Left lobe of liver (tissue), 2 donors: Measurements from ENCODE around the gene ZPR1. TPM values are rescaled to one million over a fixed set of nuclear protein-coding genes. Genes with fewer than 3 reads are reported as not detected.
A peak's percentile ranks its signal among the peaks of the same experiment; 100 is the strongest.

ENCODE experiments used
- ATAC-seq: fragments of 200-7000 bp; cut with Tn5 transposase; one replicate; pipeline ENCODE4 v1.9.1; 2020; ENCODE audit warnings: mild to moderate bottlenecking, moderate library complexity
- DNase-seq: peaks from one replicate; pipeline ENCODE4 v3.0.0-alpha.2; 2020; ENCODE audit warnings: low spot score
- total RNA-seq: library from RNA; stranded (reverse); gene quantifications from one replicate; pipeline ENCODE4 v1.2.1, GENCODE V29; 2021
- donor health status: DM: no; HTN: no; CAD: no; lungs with moderate emphysema.
- donor health status: DM: no; HTN: yes; CAD: no.

ZPR1 gene
- total RNA-seq, 1 donor from 2014 or later: 53.4 TPM

DNA sequence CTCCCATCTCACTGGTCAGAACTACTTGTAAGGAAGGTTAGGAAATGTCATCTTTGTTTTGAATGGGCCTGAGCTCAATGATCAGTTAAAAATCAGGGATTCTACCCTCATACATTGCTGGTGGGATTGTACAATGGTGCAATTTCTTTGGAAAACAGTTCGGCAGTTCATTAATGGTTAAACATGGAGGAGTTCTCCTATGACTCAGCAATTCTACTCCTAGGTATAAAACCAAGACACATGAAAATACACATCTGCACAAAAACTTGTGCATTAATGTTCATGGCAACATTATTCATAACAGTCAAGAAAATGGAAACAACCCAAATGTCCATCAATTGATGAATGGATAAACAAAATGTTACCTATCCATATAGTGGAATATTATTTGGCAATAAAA, 8.7 kb upstream of the ZPR1 start:
- DNase-seq (no peak), ATAC-seq (no peak)

DNA sequence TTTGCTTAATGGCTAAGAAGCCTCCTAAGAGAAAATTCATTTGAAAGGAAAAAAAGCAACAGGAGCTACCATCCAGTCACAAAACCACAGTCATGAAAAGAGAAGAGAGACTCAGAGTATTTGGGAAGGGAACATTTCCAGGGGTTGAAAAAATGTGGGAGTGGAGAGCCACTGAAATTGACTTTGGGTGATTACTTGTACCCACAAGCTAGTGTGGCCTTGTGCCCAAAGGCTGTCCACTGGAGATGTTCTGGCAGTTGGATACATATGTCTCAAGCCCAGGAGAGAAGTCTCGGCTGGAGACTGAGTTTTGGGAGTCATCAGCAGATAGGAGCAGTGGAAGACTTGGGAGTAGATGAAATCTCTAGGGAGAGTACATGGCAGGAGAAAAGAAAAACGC, 7.0 kb upstream of the ZPR1 start:
- DNase-seq: no peak
- ATAC-seq: no peak

DNA sequence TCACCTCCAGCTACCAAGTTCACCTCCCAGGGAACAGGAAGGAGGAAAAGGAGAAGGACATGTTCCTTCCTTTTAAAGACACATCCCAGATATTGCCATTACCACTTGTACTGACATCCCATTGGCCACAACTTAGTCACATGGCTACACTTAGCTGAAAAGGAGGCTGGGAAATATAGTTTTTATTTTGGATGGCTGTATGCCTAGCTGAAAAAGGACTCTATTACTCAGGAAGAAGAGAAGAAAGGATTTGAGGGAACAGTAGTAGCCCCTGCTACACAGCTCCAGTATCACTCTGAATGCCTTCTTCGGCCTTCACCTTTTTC, 5.9 kb upstream of the ZPR1 start:
- DNase-seq (no peak), ATAC-seq (no peak)

DNA sequence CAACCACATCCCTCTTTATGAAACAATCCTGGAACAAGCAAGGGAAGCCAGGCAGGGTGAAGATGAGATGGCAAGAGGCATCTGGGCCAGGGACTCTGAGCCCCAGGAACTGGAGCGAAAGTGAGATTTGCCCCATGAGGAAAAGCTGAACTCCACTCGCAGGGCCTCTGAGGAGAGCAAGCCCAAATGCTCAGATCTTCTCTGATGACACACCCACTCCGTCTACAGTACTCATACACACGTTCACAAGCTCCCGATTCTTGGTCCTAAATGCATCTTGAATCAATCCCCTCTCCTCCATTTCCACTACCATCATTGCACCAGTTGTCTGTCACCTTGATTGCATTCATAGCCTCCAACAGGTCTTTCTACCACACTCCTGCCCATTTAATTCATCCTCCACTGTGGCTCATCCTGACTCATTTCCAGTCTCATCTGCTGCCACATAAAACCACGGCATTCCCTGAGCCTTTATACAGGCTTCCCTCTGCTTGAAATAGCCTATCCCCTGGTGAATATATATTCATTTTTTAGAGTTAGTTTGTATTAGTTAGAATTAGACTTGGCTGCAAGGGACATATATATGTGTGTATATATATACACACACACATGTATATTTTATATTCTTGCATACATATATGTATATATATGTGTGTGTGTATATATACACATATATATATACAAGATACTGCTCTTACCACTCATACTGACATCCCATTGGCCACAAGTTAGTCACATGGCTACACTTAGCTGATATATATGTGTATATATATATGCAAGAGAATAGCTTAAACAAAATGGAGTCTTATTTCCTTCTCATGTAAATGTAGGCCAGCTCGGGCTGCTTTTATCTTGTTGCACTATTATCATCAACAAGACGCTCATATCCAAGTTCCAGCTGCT, 5.3 kb upstream of the ZPR1 start:
- ATAC-seq (no peak), DNase-seq (no peak)

DNA sequence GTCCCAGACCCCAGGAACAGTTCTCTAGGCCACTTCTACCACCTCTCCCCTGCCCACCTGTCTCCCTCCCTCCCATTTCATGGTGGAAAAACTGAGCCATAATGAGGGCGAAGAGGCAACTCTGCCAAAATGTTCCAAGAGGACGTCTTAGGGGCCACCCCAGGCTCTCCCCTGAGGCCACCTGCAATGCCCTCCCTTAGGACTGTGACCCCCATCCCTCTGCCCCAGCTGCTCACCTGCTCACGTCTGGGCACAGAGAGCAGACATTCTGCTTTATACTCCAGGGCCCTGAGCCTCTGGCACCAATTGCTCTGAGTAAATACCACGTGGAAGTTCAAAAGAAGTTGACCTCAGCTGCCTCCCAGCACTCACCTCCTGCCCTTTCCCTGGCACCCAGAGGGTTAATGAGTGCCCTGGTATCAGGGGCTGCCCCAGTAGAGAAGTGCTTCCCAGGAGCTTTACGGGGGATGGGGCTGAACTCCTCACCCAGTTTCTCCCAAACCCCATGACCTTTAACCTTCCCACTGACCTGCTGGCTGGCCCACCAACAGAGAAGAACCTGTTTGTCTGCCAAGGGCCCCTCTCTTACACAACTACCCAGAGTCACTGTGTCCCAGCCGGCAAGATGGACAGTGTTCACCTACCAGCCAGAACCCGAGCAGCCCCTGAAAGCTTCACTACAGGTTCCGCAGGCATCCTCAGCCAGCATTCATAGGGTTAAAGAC, 4.5 kb upstream of the ZPR1 start:
- ATAC-seq: peak; percentile 56
- peak; percentile 94 for DNase-seq

DNA sequence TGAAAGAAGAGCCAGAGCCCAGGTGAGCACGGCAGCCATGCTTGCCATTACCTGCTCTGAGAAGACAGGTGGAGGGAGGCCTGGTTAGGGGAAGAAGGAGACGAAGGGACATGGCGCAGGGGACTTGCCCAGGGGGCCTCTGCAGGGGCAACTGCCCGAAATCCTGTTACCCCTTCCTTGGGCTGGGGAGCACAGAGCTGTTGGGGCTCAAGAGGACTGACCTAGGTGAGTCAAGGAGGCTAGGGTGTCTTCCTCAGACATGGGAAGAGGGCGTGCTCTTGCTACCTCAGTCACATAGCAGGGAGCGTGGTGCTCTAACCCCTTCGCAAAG, 4.0 kb upstream of the ZPR1 start, which contains the start of gene APOA5:
Gene APOA5, minus strand, starts transcription at position 67 of the 331 bp plus-strand sequence. Its CDS starts 19 bp downstream, at position 48.
- DNase-seq (no peak), ATAC-seq (peak; percentile 7)

DNA sequence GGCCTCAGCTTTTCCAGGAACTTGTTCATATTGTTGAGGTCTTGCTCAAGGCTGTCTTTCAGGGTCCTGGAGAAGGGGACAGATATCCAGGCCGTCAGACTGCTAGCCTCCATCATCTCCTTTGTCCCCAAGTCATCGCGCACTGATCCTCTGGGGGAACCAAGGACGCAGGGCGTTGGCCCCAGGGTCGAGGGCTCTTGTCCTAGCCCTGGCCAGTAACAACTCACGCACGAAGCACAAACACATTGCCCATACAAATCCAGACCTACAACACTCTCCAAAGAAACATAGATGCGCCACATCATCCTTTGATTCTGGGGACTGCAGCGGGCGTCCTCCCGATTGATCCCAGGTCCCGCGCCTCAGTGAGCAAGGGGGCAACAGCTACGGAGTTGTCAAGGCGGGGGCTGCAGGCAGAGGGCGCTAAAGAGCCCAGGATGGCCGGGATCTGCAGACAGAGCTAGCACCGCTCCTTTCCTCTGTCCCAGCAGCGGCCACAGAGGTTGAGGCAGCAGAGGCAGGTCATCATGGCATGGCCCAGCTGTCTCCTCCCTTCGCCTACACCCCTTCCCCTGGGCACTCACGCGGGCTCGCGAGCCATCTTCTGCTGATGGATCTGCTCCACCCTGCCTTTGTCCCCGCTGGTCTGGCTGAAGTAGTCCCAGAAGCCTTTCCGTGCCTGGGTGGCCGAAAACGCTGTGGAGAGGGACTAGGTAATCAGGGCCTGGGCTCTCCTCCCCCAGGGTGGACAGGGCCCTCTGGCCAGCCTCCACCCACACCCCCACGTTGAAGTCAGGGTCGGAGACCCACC, 3.4 kb upstream of the ZPR1 start:
- DNase-seq (peak; percentile 81), ATAC-seq (peak; percentile 55)

DNA sequence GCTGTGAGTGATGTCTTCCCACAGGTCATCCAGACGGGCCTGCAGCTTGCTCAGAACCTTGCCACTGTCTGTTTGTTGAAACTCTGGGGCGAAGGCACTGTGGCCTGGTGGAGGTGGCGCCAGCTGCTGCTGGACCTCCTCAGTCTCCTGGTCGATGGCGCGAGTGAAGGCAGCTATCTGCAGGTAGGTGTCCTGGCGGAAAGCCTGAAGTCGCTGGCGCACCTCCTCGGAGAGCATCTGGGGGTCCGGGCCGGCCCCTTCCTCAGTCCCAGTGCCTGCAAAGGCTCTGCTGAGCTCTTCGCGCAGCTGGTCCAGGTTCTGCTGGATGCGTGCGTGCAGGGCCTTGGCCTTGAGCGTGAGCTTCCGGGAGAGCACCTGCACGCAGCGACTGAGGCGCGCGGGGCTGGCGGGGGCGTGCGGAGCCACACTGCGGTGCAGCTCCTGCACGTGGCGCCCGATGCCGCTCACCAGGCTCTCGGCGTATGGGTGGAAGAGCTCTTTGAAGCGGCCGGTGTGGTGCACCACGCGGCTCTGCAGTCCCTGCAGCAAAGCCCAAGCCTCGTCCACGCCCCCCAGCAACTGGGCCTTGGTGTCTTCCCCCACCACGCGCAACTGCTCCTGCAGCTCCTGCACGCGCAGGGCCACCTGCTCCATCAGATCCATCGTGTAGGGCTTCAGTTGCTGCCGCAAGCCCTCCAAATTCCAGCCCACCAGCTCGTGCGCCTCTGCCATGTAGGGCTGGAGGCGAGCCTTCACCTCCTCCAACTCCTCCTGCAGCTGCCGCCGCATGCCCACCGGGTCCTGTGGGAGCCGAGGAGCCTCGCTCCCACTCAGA, 2.6 kb upstream of the ZPR1 start:
- peak; percentile 56 for DNase-seq
- no peak for ATAC-seq

DNA sequence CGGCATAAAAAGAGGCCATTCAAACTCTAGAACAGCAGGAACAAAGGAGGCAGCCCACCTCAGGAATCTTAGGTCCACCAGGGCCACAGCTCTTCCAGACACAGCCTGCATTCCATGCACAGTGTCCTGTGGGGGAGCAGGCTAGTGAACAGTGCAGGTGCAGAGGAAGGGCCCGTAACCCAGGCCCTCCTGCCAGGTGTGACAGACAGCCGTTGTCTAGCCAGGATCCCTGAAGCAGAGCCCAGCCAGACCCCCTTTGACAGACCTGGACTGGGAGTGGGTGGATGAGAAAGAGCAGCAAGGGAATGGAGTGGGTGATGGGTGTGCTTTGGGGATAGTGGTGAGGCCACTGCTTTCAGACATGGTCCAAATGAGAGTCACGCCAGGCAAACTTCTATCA, 1.2 kb upstream of the ZPR1 start:
- ATAC-seq (peak; percentile 0), DNase-seq (no peak)

DNA sequence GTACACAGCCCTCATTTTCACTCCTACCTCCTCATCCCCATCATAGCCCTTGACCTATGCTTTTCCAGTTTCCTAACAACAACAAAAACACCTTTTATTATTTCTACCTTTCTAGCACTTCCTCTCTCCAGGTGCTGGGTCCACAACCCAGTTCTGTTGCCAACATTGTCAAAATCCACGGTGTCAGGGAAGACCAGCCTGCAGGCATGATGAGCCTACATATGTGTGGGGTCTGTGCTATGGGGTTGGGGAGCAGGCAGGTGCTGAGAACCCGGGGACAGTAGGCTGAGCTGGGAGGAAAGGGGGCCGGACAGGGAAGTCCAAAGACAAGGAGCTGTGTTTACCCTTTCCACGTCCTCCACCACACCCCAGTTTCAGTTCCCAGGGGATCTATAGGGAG, 711 bp upstream of the ZPR1 start:
- peak; percentile 0 for ATAC-seq
- DNase-seq: peak; percentile 52

DNA sequence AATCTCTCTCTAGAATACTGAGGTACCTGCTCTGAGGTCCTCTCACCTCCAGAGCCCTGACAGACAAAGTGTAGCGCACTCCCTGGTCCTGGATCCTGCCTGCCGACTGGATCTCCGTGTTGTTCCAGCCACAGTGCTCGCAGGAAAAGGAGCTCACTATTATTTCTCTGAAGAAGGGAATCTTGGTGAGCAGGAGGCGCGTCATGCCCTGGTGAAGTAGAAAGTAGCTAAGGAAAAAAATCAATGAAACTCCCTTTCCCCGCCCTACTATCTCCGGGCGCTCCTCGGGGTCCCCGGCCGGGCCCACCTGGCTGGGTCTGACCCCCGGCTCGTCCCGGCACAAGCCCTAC, 412 bp downstream of the ZPR1 start:
- ATAC-seq: no peak
- DNase-seq: no peak

DNA sequence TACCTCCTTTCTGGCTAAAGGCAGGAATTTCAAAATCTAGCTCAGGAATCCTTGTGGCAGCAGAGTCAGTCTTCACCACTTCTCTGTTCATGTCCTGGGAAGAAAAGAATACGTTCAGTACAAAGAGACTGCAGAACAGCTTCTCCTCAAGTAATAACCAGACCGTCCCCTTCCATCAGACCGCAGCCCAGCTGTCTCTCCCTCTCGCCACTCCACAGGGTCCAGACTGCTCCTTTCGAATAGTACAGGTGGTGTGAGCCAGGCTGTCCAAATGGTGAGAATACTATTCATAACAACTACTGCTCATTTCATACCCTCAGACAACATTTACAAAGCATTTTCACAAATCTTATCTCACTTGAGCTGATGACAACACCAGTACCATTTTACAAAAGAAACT, 857 bp downstream of the ZPR1 start:
- ATAC-seq (no peak), DNase-seq (no peak)

DNA sequence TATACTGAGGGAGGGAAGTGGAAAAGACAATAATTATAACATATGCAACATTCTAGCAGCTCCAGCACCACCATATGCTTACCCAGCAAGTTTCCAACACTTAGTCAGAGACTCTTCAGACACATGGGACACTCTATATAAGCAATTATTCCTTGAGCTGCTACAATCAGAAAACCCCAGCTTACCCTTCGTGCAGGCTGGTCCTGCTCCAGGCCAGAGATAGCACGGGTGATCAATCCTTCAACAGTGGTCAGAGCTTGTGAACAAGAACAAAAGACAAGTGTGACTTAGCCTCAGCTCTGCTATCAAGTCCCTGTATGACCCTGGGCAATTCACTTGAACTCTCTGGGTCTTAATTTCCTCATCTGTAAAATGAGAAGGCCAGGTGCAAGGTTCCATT, 1.5 kb downstream of the ZPR1 start:
- no peak for ATAC-seq
- DNase-seq: no peak

DNA sequence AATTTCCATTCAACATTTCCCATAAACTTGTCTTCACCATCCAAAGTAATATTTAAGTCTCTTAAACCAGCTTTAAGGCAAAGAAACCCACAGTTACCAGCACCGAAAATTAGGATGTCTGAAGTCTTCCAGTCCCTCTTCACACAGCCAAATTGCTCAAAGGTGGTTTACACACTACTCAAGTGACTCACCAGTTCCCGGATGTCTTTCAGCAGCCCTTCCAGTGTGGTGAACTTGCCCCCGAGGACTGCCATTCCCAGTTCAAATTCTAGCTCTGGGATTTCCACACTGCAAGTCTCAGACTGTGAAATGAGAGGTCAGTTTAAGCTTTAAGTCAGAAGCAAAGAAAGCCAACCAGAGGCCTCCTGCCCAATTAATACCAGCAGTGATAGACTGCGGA, 5.1 kb downstream of the ZPR1 start:
- no peak for ATAC-seq
- DNase-seq: no peak

DNA sequence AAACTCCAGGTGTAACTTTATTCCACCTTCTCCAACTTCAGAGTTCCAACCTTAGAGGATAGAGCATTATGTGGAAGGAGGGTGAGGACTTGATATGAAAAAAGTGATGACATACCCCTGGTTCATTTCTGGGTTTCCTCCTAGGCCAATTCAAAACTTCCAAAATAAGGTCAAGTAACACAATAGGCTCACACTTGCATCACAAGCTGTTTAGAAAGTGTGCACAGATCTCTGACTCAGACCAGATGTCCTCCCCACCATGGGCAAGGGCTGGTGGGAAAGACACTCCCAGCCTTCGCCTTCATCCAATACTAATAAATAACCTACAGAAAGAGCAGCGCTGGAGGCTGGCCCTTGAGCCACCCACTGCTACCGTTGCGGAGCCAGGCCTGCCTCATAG, 9.3 kb downstream of the ZPR1 start:
- DNase-seq: no peak
- no peak for ATAC-seq

DNA sequence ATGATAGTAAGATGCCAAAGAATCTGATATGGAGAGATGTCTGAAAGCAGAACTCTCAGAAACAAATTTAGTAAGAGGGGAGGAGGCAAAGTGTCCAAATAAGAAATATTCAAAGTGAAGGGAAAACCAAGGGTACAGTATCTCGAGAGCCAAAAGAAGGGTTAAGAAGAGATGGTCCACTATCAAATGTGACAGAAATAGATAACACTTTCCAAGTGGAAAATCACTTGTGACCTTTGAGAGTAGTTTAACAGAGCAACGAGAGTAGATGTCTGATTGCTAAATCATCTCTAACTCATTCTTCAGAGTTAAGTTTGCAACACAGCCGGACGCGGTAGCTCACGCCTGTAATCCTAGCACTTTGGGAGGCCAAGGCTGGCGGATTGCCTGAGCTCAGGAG, 10.8 kb downstream of the ZPR1 start:
- ATAC-seq: no peak
- no peak for DNase-seq

DNA sequence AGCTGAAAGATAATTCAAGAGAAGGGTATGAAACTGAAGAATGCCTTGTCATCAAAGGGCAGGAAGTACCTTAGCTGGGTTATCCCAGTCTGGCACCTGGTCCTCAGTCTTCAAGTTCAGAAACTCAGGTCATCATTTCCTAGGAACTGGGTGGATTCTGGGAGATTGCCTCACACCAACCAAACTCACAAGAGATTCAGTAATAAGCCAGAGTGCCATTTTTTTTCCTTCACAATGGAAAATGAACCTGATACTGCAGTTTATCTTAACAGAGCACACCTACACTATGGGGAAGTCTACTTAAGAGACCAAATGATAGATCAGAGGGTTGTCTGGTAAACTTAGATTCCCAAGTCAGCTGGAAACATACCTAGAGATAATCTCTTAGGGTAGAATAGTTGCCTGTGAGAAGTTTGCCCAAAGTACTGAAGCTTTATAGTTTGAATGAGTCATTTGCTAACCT, 11.3 kb downstream of the ZPR1 start:
- DNase-seq (no peak), ATAC-seq (no peak)

DNA sequence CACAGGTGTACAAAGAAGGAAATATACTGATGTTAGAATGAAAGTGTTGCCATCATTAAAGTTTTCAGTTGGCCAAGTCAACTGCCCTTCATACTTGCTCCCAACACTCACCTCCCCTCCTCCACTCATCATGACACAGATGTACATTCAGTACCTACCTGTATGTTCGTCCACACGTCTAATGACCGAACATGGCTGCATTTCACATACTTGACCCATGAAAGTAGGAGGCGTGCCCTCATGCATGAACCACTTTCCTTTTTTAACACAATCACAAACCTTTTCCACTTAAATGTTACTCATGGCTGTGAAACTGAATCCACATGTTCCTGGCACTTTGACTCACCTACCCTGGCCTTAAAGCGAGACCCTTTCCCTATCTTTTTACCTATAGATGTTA, 11.8 kb downstream of the ZPR1 start:
- DNase-seq (no peak), ATAC-seq (no peak)

DNA sequence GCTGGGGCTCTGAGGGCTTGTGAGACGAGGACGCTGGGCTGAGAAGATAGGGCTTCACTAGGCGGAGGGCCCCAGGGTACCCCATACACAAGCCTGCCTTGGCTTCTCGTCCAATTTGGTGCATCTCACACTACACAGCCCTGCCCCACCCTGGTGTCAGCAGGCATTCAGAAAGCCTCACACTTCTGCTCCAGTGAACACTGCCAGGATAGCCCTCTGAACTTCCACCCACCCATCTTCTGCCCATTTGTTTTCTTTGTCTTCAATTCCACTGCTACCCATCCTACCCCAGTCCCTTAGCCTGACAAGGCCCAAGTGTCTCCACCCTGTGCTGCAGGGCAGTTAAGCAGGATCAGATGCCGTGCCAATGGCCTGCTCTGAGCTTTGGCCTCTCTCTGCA, 13.2 kb downstream of the ZPR1 start:
- DNase-seq: no peak
- ATAC-seq: peak; percentile 32

DNA sequence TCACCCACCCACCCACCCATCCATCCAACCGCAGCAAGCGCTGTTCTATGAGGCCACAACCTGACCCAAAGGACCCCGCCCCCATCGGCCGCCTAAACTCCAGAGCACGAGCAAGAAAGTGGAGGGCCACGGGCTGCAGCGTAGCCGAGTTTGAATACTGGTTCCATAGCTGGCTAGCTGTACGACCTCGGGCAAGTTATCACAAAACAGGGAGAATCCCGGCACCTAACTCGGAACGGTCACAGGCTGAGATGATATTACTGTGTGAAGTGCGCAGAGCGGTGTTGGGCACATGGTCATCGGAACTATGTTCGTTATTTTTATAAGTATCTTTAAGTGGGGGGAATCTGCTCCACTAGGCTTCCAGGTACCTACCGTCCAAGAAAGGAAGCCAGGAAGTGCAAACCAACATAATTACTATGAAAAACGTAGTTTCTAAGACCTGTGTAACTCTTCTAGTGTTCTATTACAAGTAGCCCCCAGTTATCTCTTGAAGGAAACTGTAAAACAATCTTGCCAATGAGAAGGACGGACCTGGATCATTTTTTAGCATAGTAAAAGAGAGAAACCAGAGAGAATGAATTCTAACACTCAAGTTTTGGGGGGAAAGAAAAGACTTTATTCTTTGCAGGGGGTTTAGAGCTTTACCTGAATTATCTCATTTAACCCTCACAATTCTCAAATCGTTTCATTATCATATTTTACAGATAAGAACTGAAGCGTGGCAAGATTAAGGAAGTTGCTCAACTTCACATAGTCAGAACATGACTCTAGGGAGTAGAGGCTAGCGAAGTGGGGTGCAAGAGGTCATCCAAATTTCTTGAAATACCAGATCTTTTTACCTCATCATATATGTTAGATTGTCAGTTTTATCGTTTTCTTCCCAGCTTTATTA, 14.4 kb downstream of the ZPR1 start:
- peak; percentile 61 for ATAC-seq
- no peak for DNase-seq
